Omental fat pad (tissue), 4 donors: ENCODE measurements around the gene SCNN1B. TPM values are rescaled to one million over a fixed set of nuclear protein-coding genes. Genes with fewer than 3 reads are reported as not detected.

Experiments used
- ATAC-seq: fragments of 150-250 bp; one replicate; pipeline ENCODE4 v1.9.1; 2016; ENCODE audit warnings: mild to moderate bottlenecking, moderate library complexity; ENCODE audit not compliant: low FRiP score
- DNase-seq: peaks from one replicate; pipeline ENCODE4 v3.0.0-alpha.2; 2019; ENCODE audit warnings: low spot score
- CTCF ChIP-seq, 3 donors: fragments of 450-650 bp; IDR thresholded peaks; one replicate each; pipeline ENCODE4 v1.5.1; 2016 to 2017; ENCODE audit warnings: antibody characterized with exemption in 3 of 3, mild to moderate bottlenecking in 3 of 3, moderate library complexity in 2 of 3
- total RNA-seq, 4 donors: library from RNA; depleted of rRNA; stranded (reverse); fragments of >200 nt; gene quantifications; one replicate each; pipeline ENCODE4 v1.1.0, GENCODE V29; 2016

SCNN1B gene
- total RNA-seq, 4 donors from 2014 or later: 1.6 to 17.7 (median 3.6) TPM

GRCh38 chr16:23406024-23406423, 103.9 kb downstream of the SCNN1B start:
- no peak for TF ChIP-seq CTCF (IDR thresholded peaks at IDR 0.05)
- DNase-seq: no peak
- no peak for ATAC-seq

- ATAC-seq (no peak), DNase-seq (no peak)
- no peak for TF ChIP-seq CTCF (IDR thresholded peaks at IDR 0.05)
Measured at GRCh38 chr16:23406546-23407240, 104.6 kb downstream of the SCNN1B start.

DNA sequence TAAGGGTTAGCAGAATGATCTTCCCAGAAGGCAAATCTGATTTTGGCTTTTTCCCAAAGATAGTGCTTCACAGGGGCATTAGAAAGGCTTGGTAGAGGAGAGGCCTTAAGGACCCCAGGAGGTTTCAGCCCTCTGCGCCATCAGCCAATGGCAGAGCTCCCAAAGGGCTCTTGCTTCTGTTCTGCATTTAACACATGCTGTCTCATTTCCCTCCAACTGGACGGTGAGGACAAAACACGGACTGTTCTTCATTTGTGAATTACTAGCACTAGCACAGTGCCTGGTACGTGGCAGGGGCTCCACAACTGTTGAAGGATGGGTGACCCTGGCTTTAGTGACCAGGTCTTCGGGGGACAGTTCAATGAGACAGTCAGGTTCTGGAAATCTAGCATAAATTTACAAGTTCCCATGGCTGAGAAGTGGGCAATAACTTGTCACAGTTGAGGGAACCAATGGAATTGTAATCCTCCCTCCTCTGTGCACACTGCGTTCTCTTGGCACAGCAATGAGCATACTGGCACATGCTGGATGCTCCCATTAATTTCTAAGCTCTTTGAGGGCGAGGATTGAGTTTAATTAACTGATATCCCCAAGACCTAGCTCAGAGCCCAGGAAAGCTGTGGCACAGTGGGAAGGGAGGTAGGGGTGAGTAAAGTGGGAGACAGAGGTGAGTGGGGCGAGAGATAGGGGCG, 105.5 kb downstream of the SCNN1B start:
- TF ChIP-seq CTCF (IDR thresholded peaks at IDR 0.05): no peak
- no peak for ATAC-seq
- DNase-seq: no peak

GRCh38 chr16:23408242-23408822, 106.2 kb downstream of the SCNN1B start:
- no peak for ATAC-seq
- no peak for DNase-seq
- no peak for TF ChIP-seq CTCF (IDR thresholded peaks at IDR 0.05)

GRCh38 chr16:23408823-23409298, 106.8 kb downstream of the SCNN1B start:
- no peak for ATAC-seq
- TF ChIP-seq CTCF (IDR thresholded peaks at IDR 0.05): no peak
- no peak for DNase-seq

DNA sequence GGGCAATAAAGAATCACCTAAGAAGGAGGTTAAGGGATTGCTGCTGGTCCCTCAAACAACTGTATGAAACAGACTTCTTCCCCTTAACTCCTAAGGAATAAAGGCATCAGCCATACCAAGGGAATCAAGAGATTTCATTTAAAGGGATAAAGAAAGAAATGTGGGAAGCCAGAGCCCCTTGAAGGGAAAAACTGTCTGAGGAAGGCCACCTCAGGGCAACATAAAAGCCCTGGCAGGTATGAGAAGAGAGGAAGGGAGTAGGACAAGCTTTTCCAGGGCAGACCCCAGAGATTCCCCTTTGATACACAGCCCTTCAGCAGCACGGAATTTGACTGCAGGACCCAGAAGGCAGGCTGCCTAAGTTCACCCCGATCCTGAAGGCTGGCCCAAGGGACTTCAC, 107.4 kb downstream of the SCNN1B start:
- ATAC-seq: no peak

More for the DNA sequence above, 107.4 kb downstream of the SCNN1B start:
- TF ChIP-seq CTCF (IDR thresholded peaks at IDR 0.05): no peak
- no peak for DNase-seq
